Osteocyte (in vitro differentiated cells): ENCODE results near the gene TIGD3. TPM values are rescaled to one million over a fixed set of nuclear protein-coding genes. Genes with fewer than 3 reads are reported as not detected.

Source experiments
- DNase-seq: peaks from one replicate; pipeline ENCODE4 v3.0.0; 2021; ENCODE audit warnings: mixed read lengths; ENCODE audit not compliant: unreplicated experiment; ENCODE audit errors: extremely low spot score
- H3K27ac Mint-ChIP-seq: one replicate; pipeline ENCODE4 v1.8.0; 2021; ENCODE audit warnings: mild to moderate bottlenecking, mixed read lengths; ENCODE audit not compliant: unreplicated experiment
- H3K27me3 Mint-ChIP-seq: one replicate; pipeline ENCODE4 v1.8.0; 2021; ENCODE audit warnings: mixed read lengths; ENCODE audit not compliant: unreplicated experiment
- H3K36me3 Mint-ChIP-seq: one replicate; pipeline ENCODE4 v1.8.0; 2021; ENCODE audit warnings: mixed read lengths; ENCODE audit not compliant: unreplicated experiment
- H3K4me1 Mint-ChIP-seq: one replicate; pipeline ENCODE4 v1.8.0; 2021; ENCODE audit warnings: mixed read lengths; ENCODE audit not compliant: unreplicated experiment
- H3K4me3 Mint-ChIP-seq: one replicate; pipeline ENCODE4 v1.8.0; 2021; ENCODE audit warnings: mild to moderate bottlenecking, moderate library complexity, mixed read lengths; ENCODE audit not compliant: unreplicated experiment
- H3K9me3 Mint-ChIP-seq: one replicate; pipeline ENCODE4 v1.8.0; 2021; ENCODE audit warnings: mixed read lengths; ENCODE audit not compliant: unreplicated experiment
- CTCF ChIP-seq: fragments of 200-600 bp; sonication (generic); IDR thresholded peaks from 2 replicates; pipeline ENCODE4 v1.5.0; 2021; ENCODE audit warnings: antibody characterized with exemption, mild to moderate bottlenecking, moderate library complexity
- total RNA-seq: library from RNA; stranded (reverse); gene quantifications from 2 replicates; pipeline ENCODE4 v1.2.1, GENCODE V29; 2021

The TIGD3 gene
- total RNA-seq, 1 donor from 2014 or later, result 0.16 TPM

GRCh38 chr11:65352783-65353182, 1.8 kb upstream of the TIGD3 start:
- peaks cover 2% of the 10 kb centered on the region for H3K27me3 Mint-ChIP-seq
- no peak for DNase-seq

GRCh38 chr11:65353376-65353775, 1.2 kb upstream of the TIGD3 start:
- H3K4me3 Mint-ChIP-seq, result peak overlapping the region; percentile 78
- no peaks in the 10 kb centered on the region for H3K9me3 Mint-ChIP-seq
- peaks cover 15% of the 10 kb centered on the region for H3K4me1 Mint-ChIP-seq
- peaks cover 7% of the 10 kb centered on the region for H3K27me3 Mint-ChIP-seq
- DNase-seq, result no peak
- peaks cover 20% of the 10 kb centered on the region for H3K36me3 Mint-ChIP-seq
- TF ChIP-seq CTCF, result no peak
- peak overlapping the region; percentile 83 for H3K27ac Mint-ChIP-seq

More at GRCh38 chr11:65352783-65353182, 1.8 kb upstream of the TIGD3 start:
- H3K4me3 Mint-ChIP-seq, result no peak overlapping the region
- no peak overlapping the region for H3K27ac Mint-ChIP-seq
- H3K9me3 Mint-ChIP-seq, result no peaks in the 10 kb centered on the region
- peak; percentile 51 for TF ChIP-seq CTCF
- H3K4me1 Mint-ChIP-seq, result peaks cover 15% of the 10 kb centered on the region
- peaks cover 20% of the 10 kb centered on the region for H3K36me3 Mint-ChIP-seq

- no peak for DNase-seq
- Mint-ChIP-seq H3K27ac (peak overlapping the region; percentile 83), H3K9me3 (no peaks in the 10 kb centered on the region), H3K4me3 (peak overlapping the region; percentile 78), H3K4me1 (peaks cover 15% of the 10 kb centered on the region), H3K36me3 (peaks cover 15% of the 10 kb centered on the region), H3K27me3 (peaks cover 7% of the 10 kb centered on the region)
- TF ChIP-seq CTCF, result no peak
These were observed 669 bp upstream of the TIGD3 start for GRCh38 chr11:65353900-65354264.

- TF ChIP-seq CTCF, result no peak
- Mint-ChIP-seq H3K36me3 (peaks cover 11% of the 10 kb centered on the region), H3K27ac (no peak overlapping the region), H3K27me3 (peaks cover 7% of the 10 kb centered on the region), H3K4me1 (peaks cover 15% of the 10 kb centered on the region), H3K4me3 (peak overlapping the region; percentile 73), H3K9me3 (no peaks in the 10 kb centered on the region)
- no peak for DNase-seq
These were observed 643 bp downstream of the TIGD3 start for GRCh38 chr11:65355013-65355775.

GRCh38 chr11:65355776-65356393, 1.3 kb downstream of the TIGD3 start:
- peaks cover 15% of the 10 kb centered on the region for H3K4me1 Mint-ChIP-seq
- H3K27ac Mint-ChIP-seq, result no peak overlapping the region
- peaks cover 11% of the 10 kb centered on the region for H3K36me3 Mint-ChIP-seq
- peaks cover 7% of the 10 kb centered on the region for H3K27me3 Mint-ChIP-seq
- TF ChIP-seq CTCF, result no peak
- no peak for DNase-seq
- no peaks in the 10 kb centered on the region for H3K9me3 Mint-ChIP-seq
- H3K4me3 Mint-ChIP-seq, result peak overlapping the region; percentile 68
